Natural killer cell (primary cell): ENCODE results near the gene CORO7. TPM values are rescaled to one million over a fixed set of nuclear protein-coding genes. Genes with fewer than 3 reads are reported as not detected.
"Not testable (repeated sequence)": the region's sequence is repeated elsewhere in the genome, so short reads cannot be mapped to it uniquely, and the experiment has no call there.

Experiments
- ATAC-seq, 3 donors: fragments of 150-1000 bp in 2 of 3; fragments of 200-7000 bp in 1 of 3; cut with Tn5 transposase; 1 replicate in 1 of 3; 2 replicates in 2 of 3; pipeline ENCODE4 v1.10.0; 2021; ENCODE audit warnings: mild to moderate bottlenecking in 2 of 3, moderate library complexity in 2 of 3
- DNase-seq, 2 donors: peaks; one replicate each; pipeline versions ENCODE4 v3.0.0 to v3.0.0-alpha.2; 2013 to 2021; ENCODE audit warnings: mixed read lengths in 1 of 2
- H3K27ac ChIP-seq: one replicate; pipeline ENCODE4 v1.5.1; 2013; ENCODE audit warnings: mild to moderate bottlenecking, low read length
- H3K27me3 ChIP-seq: one replicate; pipeline ENCODE4 v1.6.1; 2013; ENCODE audit warnings: low read length; ENCODE audit not compliant: control insufficient read depth, insufficient read depth
- H3K36me3 ChIP-seq: one replicate; pipeline ENCODE4 v1.6.1; 2013; ENCODE audit warnings: low read length; ENCODE audit not compliant: control insufficient read depth, insufficient read depth
- H3K4me1 ChIP-seq: one replicate; pipeline ENCODE4 v1.6.1; 2013; ENCODE audit warnings: low read length; ENCODE audit not compliant: control insufficient read depth, insufficient read depth
- H3K4me3 ChIP-seq: one replicate; pipeline ENCODE4 v1.5.1; 2013; ENCODE audit warnings: low read length
- H3K9me3 ChIP-seq: one replicate; pipeline ENCODE4 v1.6.1; 2013; ENCODE audit warnings: low read length; ENCODE audit not compliant: control insufficient read depth, insufficient read depth
- H3K27ac Mint-ChIP-seq, 2 donors: one replicate each; pipeline ENCODE4 v1.8.0; 2022; ENCODE audit warnings: mild to moderate bottlenecking in 2 of 2, mixed read lengths in 2 of 2, moderate library complexity in 1 of 2
- H3K27me3 Mint-ChIP-seq, 2 donors: one replicate each; pipeline ENCODE4 v1.8.0; 2022; ENCODE audit warnings: low read depth in 2 of 2, mixed read lengths in 2 of 2
- H3K36me3 Mint-ChIP-seq: one replicate; pipeline ENCODE4 v1.8.0; 2022; ENCODE audit warnings: mixed read lengths
- H3K4me1 Mint-ChIP-seq, 2 donors: one replicate each; pipeline ENCODE4 v1.8.0; 2022; ENCODE audit warnings: mixed read lengths in 2 of 2
- H3K4me3 Mint-ChIP-seq: one replicate; pipeline ENCODE4 v1.8.0; 2022; ENCODE audit warnings: mild to moderate bottlenecking, moderate library complexity, mixed read lengths
- H3K9me3 Mint-ChIP-seq, 2 donors: one replicate each; pipeline ENCODE4 v1.8.0; 2022; ENCODE audit warnings: mixed read lengths in 2 of 2
- CTCF ChIP-seq: fragments of 200-600 bp; IDR thresholded peaks from one replicate; pipeline ENCODE4 v1.8.0; 2022; ENCODE audit warnings: antibody characterized with exemption
- WGBS: methylation state at CpG from one replicate; pipeline ENCODE4 v1.1.7; 2013; ENCODE audit warnings: missing lambda C conversion rate; ENCODE audit not compliant: insufficient coverage; 5-methylcytosine and 5-hydroxymethylcytosine counted together
- intact Hi-C: fragments of 100-400 bp; cut with micrococcal nuclease; formaldehyde crosslinking; loops from one replicate; pipeline ENCODE4 v1.14.2; 2022
- total RNA-seq, 4 donors: library from RNA; stranded (reverse); fragments of 120-200 nt in 1 of 4; gene quantifications; one replicate each; pipeline versions ENCODE4 v1.2.3 to v1.2.4, GENCODE V29; 2013 to 2022

Gene CORO7
- total RNA-seq, 3 donors from 2014 or later (not counting 1 experiment from before 2014, with no cell fraction given): 335 to 425 (median 415) TPM

- peaks cover 24% of the 10 kb centered on the region for H3K4me1 ChIP-seq
- Mint-ChIP-seq H3K27ac (peak overlapping the region; percentile 25 to 57), H3K4me3 (no peak overlapping the region), H3K27me3 (no peaks in the 10 kb centered on the region), H3K4me1 (peaks cover 10 to 26% of the 10 kb centered on the region in 2 donors), H3K9me3 (no peaks in the 10 kb centered on the region), H3K36me3 (no peaks in the 10 kb centered on the region)
- H3K9me3 ChIP-seq: no peaks in the 10 kb centered on the region
- no peak overlapping the region for H3K4me3 ChIP-seq
- TF ChIP-seq CTCF: no peak
- H3K36me3 ChIP-seq: peaks cover 2% of the 10 kb centered on the region
- DNase-seq: no peak
- 92% methylated on average over 8 of the region's 8 CpGs for WGBS
- no peaks in the 10 kb centered on the region for H3K27me3 ChIP-seq
- intact Hi-C loops: no loop called here
- ATAC-seq: no peak
- no peak overlapping the region for H3K27ac ChIP-seq
Measured at GRCh38 chr16:4347010-4347409, 69.4 kb downstream of the CORO7 start.

- no peaks in the 10 kb centered on the region for H3K9me3 Mint-ChIP-seq
- H3K4me1 Mint-ChIP-seq: peaks cover 10 to 22% of the 10 kb centered on the region in 2 donors
- H3K4me1 ChIP-seq: peaks cover 17% of the 10 kb centered on the region
- intact Hi-C loops: no loop called here
- no peak for TF ChIP-seq CTCF
- H3K4me3 ChIP-seq: no peak overlapping the region
- no peak overlapping the region for H3K27ac ChIP-seq
- peaks cover 4% of the 10 kb centered on the region for H3K36me3 ChIP-seq
- no peaks in the 10 kb centered on the region for H3K27me3 Mint-ChIP-seq
- no peak overlapping the region for H3K4me3 Mint-ChIP-seq
- no peak for DNase-seq
- H3K36me3 Mint-ChIP-seq: no peaks in the 10 kb centered on the region
- H3K9me3 ChIP-seq: no peaks in the 10 kb centered on the region
- peak overlapping the region; percentile 25 to 57 for H3K27ac Mint-ChIP-seq
- peak; percentile 33 to 52 (median 42) for ATAC-seq
- no peaks in the 10 kb centered on the region for H3K27me3 ChIP-seq
- WGBS: 74% methylated on average over 13 of the region's 14 CpGs
Measured at GRCh38 chr16:4345836-4346781, 70.3 kb downstream of the CORO7 start.

- intact Hi-C loops: no loop called here
- DNase-seq (no peak), ATAC-seq (no peak)
- peaks cover 13% of the 10 kb centered on the region for H3K36me3 ChIP-seq
- Mint-ChIP-seq H3K27me3 (no peaks in the 10 kb centered on the region), H3K4me3 (no peak overlapping the region), H3K4me1 (peaks cover 6 to 17% of the 10 kb centered on the region in 2 donors), H3K9me3 (no peaks in the 10 kb centered on the region), H3K36me3 (no peaks in the 10 kb centered on the region), H3K27ac (peak overlapping the region; percentile 25 to 57)
- no peaks in the 10 kb centered on the region for H3K9me3 ChIP-seq
- H3K4me3 ChIP-seq: no peak overlapping the region
- TF ChIP-seq CTCF: no peak
- peaks cover 11% of the 10 kb centered on the region for H3K4me1 ChIP-seq
- WGBS: 95% methylated on average over 26 of the region's 26 CpGs
- H3K27me3 ChIP-seq: no peaks in the 10 kb centered on the region
- no peak overlapping the region for H3K27ac ChIP-seq
Measured at GRCh38 chr16:4344983-4345835, 71.2 kb downstream of the CORO7 start.

- 60% methylated on average over 6 of the region's 10 CpGs for WGBS
- intact Hi-C loops: not testable (repeated sequence)
- H3K36me3 ChIP-seq: peaks cover 17% of the 10 kb centered on the region
Measured at GRCh38 chr16:4344300-4344982, 72.0 kb downstream of the CORO7 start.

More at GRCh38 chr16:4344300-4344982, 72.0 kb downstream of the CORO7 start:
- not testable (repeated sequence) for H3K36me3 Mint-ChIP-seq, H3K27me3 ChIP-seq, ATAC-seq, H3K9me3 Mint-ChIP-seq, H3K4me1 ChIP-seq, H3K27me3 Mint-ChIP-seq, DNase-seq, H3K4me3 ChIP-seq, H3K9me3 ChIP-seq, H3K4me3 Mint-ChIP-seq, H3K27ac ChIP-seq
- peaks cover 6 to 17% of the 10 kb centered on the region in 2 donors for H3K4me1 Mint-ChIP-seq
- peak overlapping the region; percentile 57 to 65 for H3K27ac Mint-ChIP-seq
